ENCODE measurements around the gene PCNT.

Gene PCNT

GRCh38 chr21:46325073-46325912 lies 1.3 kb downstream of the PCNT start:
- peak; percentile 58 for DNase-seq (ENCODE audit: low read depth, low spot score)
- H3K4me3 ChIP-seq (ENCODE audit: low read length): peak overlapping the region; percentile 73

- DNase-seq (ENCODE audit: low read depth, low spot score): no peak
- no peak overlapping the region for H3K4me3 ChIP-seq (ENCODE audit: low read length)
Measured at GRCh38 chr21:46326110-46326703, 2.3 kb downstream of the PCNT start.

DNA sequence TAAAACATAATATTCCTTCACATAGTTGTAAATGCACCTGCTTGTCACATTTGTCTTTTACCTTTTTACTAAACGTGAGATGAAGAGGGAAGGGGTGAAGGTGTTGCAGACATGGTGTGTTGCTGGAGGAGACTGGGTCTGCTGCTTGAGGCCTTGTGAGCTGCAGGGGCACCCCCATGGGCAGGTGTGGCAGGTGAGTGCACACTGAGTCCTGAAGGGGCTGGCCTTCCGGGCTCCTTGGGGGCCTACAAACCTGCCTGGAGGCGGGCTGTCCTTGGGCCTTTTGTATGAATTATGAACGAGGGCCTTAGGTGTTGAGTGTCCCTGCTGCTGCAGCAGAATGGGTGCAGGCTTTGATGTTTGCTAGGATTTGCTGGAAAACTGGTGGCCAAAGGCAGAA lies 3.8 kb downstream of the PCNT start:
- no peak for DNase-seq (ENCODE audit: low read depth, low spot score)
- H3K4me3 ChIP-seq (ENCODE audit: low read length): no peak overlapping the region

DNA sequence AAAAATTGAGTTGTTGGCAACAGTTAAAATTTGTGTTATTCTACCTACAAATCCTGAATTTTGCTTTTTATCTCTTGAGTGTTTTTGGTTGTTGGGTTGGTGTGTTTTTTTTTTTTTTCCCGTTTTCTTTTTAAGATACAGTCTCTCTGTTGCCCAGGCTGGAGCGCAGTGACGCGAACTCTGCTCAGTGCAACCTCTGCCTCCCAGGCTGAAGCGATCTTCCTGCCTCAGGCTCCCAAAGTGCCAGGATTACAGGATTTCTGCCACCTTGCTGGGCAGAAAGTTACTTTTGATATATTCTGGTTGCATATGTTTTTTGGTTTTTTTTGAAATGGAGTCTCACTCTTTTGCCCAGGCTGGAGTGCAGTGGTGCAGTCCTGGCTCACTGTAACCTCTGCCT lies 4.2 kb downstream of the PCNT start:
- DNase-seq (ENCODE audit: low read depth, low spot score): no peak
- no peak overlapping the region for H3K4me3 ChIP-seq (ENCODE audit: low read length)

DNA sequence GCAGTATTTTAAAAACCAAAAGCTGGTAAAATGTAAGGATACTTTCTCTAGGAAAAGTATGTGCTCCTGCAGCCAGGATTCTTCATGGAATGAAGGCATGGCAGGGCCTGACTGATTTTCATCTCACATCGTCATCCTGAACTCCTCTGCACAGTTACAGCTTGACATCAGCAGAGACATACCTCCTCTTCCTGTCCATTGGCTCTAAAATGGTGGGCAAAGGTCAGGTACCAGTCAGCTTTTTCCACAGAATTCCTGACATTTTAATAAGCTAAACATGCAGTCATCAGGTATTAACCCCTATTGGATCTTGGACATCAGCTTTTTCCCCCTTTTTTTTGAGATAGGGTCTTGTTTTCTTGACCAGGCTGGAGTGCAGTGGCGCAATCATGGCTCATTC lies 5.8 kb downstream of the PCNT start:
- no peak overlapping the region for H3K4me3 ChIP-seq (ENCODE audit: low read length)
- DNase-seq (ENCODE audit: low read depth, low spot score): no peak

DNA sequence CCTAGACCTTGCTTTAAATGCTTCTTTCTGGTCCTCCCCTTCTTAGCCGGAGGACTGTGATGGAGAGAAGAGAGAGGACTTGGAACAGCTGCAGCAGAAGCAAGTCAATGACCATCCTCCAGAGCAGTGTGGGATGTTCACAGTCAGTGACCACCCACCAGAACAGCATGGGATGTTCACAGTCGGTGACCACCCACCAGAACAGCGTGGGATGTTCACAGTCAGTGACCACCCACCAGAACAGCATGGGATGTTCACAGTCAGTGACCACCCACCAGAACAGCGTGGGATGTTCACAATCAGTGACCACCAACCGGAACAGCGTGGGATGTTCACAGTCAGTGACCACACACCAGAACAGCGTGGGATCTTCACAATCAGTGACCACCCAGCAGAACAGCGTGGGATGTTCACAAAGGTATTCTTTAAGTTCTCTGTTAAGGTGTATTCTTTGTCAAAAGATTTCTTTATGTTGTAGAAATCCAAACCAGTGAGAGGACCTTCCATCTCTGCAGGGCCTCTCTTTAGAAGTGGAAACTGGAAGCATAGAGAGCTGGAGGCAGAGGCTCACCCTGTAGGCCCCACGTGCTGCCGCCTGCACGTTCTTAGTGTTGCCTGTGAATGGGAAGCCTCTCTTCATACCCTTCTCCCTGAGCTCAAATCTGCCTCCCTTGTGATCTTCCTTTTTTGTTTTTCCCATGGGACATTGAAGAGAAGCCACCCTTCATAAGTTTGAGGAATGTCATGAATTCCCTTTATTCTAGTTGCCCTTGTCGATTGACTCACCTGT lies 10.6 kb downstream of the PCNT start:
- no peak overlapping the region for H3K4me3 ChIP-seq (ENCODE audit: low read length)
- DNase-seq (ENCODE audit: low read depth, low spot score): no peak

DNA sequence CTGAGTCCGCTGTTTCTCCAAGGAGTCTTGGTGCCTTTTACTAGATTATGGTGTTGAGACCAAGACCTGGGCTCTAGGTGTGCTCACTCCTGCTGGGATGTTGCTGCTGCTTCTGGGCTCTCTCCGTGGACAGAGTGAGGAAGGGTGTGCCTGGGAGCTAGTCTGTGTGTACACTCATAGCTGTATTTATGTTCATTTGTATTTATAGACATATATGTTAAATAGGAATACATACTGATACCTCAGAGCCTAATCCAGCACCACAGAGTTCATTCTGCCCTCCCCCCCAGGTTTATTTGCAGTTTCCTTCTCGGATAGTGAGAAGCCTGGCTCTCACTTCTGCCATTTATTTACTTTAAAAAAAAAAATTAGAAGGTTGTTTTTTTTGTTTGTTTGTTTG lies 12.6 kb downstream of the PCNT start:
- DNase-seq (ENCODE audit: low read depth, low spot score): no peak
- H3K4me3 ChIP-seq (ENCODE audit: low read length): no peak overlapping the region

- no peak for DNase-seq (ENCODE audit: low read depth, low spot score)
- H3K4me3 ChIP-seq (ENCODE audit: low read length): no peak overlapping the region
Measured at GRCh38 chr21:46340998-46341397, 17.0 kb downstream of the PCNT start.

DNA sequence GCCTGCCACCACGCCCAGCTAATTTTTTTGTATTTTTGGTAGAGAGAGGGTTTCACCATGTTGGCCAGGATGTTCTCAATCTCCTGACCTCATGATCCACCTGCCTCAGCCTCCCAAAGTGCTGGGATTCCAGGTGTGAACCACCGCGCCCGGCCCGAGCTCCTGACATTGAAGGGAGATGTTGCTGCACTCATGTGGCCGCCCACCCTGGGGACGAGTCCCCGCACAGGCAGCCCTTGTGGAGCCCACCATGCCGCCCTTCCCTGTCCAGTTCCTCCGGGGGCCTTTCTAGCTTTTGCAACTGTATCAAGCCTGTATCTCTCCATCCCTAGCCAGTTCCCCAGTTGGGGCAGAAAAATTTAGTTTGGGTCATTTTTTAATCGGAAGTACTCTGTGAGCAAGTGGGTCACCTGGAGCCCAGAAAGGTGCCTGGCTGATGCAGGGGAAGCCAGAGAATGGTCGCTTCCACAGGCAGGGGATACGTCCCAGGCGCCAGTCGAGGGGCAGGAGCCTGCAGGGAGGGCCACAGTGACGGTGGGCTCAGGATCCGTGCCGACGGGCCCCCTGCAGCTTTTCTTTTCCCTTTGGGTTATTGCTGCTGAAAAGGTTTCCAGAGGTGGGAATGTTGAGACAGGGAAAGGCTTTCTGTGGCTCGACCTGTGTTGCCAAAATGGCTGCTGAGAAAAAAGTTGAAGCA lies 20.4 kb downstream of the PCNT start:
- H3K4me3 ChIP-seq (ENCODE audit: low read length): no peak overlapping the region
- DNase-seq (ENCODE audit: low read depth, low spot score): no peak

DNA sequence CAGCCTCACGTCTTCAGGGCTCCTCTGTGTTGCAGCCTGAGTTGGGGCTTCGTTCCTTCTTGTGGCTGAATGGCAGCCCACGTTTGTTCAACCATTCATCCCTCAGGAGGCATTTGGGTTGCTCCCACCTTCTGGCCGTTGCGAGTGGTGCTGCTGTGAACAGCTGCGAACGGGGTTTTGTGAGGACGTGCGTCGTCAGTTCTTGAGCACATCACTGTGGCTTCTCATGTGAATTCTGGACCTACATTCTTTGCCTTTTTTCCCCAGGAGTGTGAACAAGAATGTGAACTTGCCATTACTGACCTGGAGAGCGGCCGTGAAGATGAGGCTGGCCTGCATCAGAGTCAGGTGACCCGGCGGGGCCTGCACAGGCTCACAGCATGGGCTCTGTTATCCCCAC lies 21.9 kb downstream of the PCNT start:
- DNase-seq (ENCODE audit: low read depth, low spot score): no peak
- H3K4me3 ChIP-seq (ENCODE audit: low read length): no peak overlapping the region

GRCh38 chr21:46346296-46347202 lies 22.6 kb downstream of the PCNT start:
- H3K4me3 ChIP-seq (ENCODE audit: low read length): no peak overlapping the region
- DNase-seq (ENCODE audit: low read depth, low spot score): no peak

- no peak overlapping the region for H3K4me3 ChIP-seq (ENCODE audit: low read length)
- no peak for DNase-seq (ENCODE audit: low read depth, low spot score)
Measured at GRCh38 chr21:46347203-46347550, 23.2 kb downstream of the PCNT start.

DNA sequence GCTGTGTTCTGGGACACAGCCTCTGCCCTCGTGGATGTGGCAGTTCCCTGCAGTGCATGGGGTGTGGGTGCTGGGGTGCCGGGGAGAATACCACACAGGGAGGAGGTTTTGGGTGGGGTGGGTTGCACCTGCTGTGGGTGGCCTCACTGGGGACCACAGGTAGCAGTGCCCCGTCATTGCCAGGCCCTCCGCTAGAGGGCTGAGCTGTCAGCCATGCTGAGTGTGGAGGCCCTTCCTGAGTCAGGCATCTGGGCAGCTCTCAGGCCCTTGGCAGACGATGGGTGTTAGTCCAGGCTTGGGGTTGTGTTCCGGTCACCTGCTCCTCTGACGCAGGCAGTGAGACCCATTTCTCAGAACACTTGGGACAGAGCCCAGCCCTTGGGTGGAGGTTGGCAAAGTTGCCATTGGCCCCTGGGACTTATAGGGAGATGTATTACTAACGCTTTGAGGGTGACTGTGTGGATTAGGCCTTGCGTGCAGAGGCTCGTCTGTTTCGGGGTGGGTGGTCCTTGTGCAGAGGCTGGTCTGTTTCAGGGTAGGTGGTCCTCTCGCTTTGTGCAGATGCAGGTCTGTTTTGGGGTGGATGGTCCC lies 23.9 kb downstream of the PCNT start:
- DNase-seq (ENCODE audit: low read depth, low spot score): peak; percentile 44
- H3K4me3 ChIP-seq (ENCODE audit: low read length): no peak overlapping the region

GRCh38 chr21:46349134-46349760 lies 25.3 kb downstream of the PCNT start:
- DNase-seq (ENCODE audit: low read depth, low spot score): no peak
- no peak overlapping the region for H3K4me3 ChIP-seq (ENCODE audit: low read length)

DNA sequence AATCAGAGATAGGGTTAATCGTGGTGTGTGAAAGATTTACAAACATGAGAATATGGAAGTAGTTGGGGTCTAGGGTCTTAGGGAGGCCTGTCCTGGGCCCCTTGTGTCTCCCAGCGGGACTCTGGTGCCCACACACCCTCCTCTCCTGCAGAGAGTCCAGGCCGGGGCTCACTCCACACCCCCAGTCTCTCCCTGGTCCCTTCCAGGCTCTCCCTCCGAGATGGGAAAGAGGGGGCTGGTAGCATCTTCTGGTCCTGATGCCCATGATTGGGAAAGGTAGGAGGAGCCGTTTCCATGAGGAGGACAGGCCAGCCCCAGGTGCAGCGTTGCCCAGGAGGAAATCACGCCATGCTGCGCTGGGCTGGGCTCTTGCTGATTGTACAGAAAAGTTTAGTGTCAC lies 26.6 kb downstream of the PCNT start:
- H3K4me3 ChIP-seq (ENCODE audit: low read length): no peak overlapping the region
- no peak for DNase-seq (ENCODE audit: low read depth, low spot score)

GRCh38 chr21:46350981-46351380 lies 27.0 kb downstream of the PCNT start:
- DNase-seq (ENCODE audit: low read depth, low spot score): no peak
- H3K4me3 ChIP-seq (ENCODE audit: low read length): no peak overlapping the region

- no peak overlapping the region for H3K4me3 ChIP-seq (ENCODE audit: low read length)
- no peak for DNase-seq (ENCODE audit: low read depth, low spot score)
Measured at GRCh38 chr21:46351476-46352163, 27.7 kb downstream of the PCNT start.

- no peak for DNase-seq (ENCODE audit: low read depth, low spot score)
- H3K4me3 ChIP-seq (ENCODE audit: low read length): no peak overlapping the region
Measured at GRCh38 chr21:46352164-46352515, 28.2 kb downstream of the PCNT start.

Data from Jurkat, Clone E6-1 (cell line).